HEK293 (cell line): ENCODE measurements around the gene SRBD1.

Source experiments
- FEZF1 ChIP-seq: fragments of 450-650 bp; formaldehyde crosslinking; IDR thresholded peaks from 2 replicates; pipeline ENCODE4 v1.5.1; 2016; ENCODE audit warnings: missing biosample characterization, missing genetic modification characterization
- PBX3 ChIP-seq: sonication (generic); formaldehyde crosslinking; IDR thresholded peaks from 2 replicates; pipeline ENCODE4 v1.8.1; 2022; ENCODE audit warnings: mild to moderate bottlenecking, moderate library complexity, missing genetic modification reagents
- ZBTB17 ChIP-seq: fragments of 450-650 bp; formaldehyde crosslinking; IDR thresholded peaks from 2 replicates; pipeline ENCODE4 v1.5.1; 2016; ENCODE audit warnings: missing biosample characterization, missing genetic modification characterization
- ZNF132 ChIP-seq: fragments of 450-650 bp; formaldehyde crosslinking; IDR thresholded peaks from 2 replicates; pipeline ENCODE4 v1.5.1; 2017; ENCODE audit warnings: missing biosample characterization, missing genetic modification characterization, borderline replicate concordance
- ZNF239 ChIP-seq: fragments of 450-650 bp; formaldehyde crosslinking; IDR thresholded peaks from 2 replicates; pipeline ENCODE4 v1.5.1; 2016; ENCODE audit warnings: missing biosample characterization, missing genetic modification characterization
- TF ChIP-seq, protein P1 (sequence below): fragments of 450-650 bp; formaldehyde crosslinking; IDR thresholded peaks from 2 replicates; pipeline ENCODE4 v1.5.1; 2016; ENCODE audit warnings: missing biosample characterization, missing genetic modification characterization
- TF ChIP-seq, protein P2 (sequence below): fragments of 450-650 bp; formaldehyde crosslinking; IDR thresholded peaks from 2 replicates; pipeline ENCODE4 v1.5.1; 2016; ENCODE audit warnings: missing biosample characterization, missing genetic modification characterization
- TF ChIP-seq, protein P3 (sequence below): fragments of 450-650 bp; formaldehyde crosslinking; IDR thresholded peaks from 2 replicates; pipeline ENCODE4 v1.5.1; 2016; ENCODE audit warnings: missing biosample characterization, missing genetic modification characterization

- TF ChIP-seq FEZF1 (tag by site-specific recombination) (no peak), PBX3 (CRISPR knock-in tag) (no peak), ZNF132 (no peak), ZBTB17 (no peak), ZNF239 (no peak)
- TF ChIP-seq, protein P1, sequence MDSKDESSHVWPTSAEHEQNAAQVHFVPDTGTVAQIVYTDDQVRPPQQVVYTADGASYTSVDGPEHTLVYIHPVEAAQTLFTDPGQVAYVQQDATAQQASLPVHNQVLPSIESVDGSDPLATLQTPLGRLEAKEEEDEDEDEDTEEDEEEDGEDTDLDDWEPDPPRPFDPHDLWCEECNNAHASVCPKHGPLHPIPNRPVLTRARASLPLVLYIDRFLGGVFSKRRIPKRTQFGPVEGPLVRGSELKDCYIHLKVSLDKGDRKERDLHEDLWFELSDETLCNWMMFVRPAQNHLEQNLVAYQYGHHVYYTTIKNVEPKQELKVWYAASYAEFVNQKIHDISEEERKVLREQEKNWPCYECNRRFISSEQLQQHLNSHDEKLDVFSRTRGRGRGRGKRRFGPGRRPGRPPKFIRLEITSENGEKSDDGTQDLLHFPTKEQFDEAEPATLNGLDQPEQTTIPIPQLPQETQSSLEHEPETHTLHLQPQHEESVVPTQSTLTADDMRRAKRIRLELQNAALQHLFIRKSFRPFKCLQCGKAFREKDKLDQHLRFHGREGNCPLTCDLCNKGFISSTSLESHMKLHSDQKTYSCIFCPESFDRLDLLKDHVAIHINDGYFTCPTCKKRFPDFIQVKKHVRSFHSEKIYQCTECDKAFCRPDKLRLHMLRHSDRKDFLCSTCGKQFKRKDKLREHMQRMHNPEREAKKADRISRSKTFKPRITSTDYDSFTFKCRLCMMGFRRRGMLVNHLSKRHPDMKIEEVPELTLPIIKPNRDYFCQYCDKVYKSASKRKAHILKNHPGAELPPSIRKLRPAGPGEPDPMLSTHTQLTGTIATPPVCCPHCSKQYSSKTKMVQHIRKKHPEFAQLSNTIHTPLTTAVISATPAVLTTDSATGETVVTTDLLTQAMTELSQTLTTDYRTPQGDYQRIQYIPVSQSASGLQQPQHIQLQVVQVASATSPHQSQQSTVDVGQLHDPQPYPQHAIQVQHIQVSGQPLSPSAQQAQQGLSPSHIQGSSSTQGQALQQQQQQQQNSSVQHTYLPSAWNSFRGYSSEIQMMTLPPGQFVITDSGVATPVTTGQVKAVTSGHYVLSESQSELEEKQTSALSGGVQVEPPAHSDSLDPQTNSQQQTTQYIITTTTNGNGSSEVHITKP (tag by site-specific recombination), result no peak
- TF ChIP-seq, protein P2, sequence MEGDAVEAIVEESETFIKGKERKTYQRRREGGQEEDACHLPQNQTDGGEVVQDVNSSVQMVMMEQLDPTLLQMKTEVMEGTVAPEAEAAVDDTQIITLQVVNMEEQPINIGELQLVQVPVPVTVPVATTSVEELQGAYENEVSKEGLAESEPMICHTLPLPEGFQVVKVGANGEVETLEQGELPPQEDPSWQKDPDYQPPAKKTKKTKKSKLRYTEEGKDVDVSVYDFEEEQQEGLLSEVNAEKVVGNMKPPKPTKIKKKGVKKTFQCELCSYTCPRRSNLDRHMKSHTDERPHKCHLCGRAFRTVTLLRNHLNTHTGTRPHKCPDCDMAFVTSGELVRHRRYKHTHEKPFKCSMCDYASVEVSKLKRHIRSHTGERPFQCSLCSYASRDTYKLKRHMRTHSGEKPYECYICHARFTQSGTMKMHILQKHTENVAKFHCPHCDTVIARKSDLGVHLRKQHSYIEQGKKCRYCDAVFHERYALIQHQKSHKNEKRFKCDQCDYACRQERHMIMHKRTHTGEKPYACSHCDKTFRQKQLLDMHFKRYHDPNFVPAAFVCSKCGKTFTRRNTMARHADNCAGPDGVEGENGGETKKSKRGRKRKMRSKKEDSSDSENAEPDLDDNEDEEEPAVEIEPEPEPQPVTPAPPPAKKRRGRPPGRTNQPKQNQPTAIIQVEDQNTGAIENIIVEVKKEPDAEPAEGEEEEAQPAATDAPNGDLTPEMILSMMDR (tag by site-specific recombination), result no peak
- TF ChIP-seq, protein P3, sequence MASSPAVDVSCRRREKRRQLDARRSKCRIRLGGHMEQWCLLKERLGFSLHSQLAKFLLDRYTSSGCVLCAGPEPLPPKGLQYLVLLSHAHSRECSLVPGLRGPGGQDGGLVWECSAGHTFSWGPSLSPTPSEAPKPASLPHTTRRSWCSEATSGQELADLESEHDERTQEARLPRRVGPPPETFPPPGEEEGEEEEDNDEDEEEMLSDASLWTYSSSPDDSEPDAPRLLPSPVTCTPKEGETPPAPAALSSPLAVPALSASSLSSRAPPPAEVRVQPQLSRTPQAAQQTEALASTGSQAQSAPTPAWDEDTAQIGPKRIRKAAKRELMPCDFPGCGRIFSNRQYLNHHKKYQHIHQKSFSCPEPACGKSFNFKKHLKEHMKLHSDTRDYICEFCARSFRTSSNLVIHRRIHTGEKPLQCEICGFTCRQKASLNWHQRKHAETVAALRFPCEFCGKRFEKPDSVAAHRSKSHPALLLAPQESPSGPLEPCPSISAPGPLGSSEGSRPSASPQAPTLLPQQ (tag by site-specific recombination), result no peak
Measured at GRCh38 chr2:45634223-45634622, 23.2 kb upstream of the SRBD1 start.
